ENCODE results near the gene EEF2.

- TF ChIP-seq POLR2A (IDR thresholded peaks at IDR 0.05; ENCODE audit: extremely low read depth, insufficient read length) (no peak), CTCF (IDR thresholded peaks at IDR 0.05; ENCODE audit: low read depth, low read length) (no peak), MAX (IDR thresholded peaks at IDR 0.05; ENCODE audit: low read depth, low read length) (no peak)
These were observed 31.2 kb upstream of the EEF2 start for GRCh38 chr19:4016486-4016885.
